Measurements from ENCODE around the gene CTNNA2.

Gene CTNNA2

GRCh38 chr2:80048296-80048695 lies 535.4 kb downstream of the CTNNA2 start:
- in situ Hi-C loops (cut with HindIII; ENCODE audit: low pct_ligation_motif_present, low sequenced_read_pairs), result no loop called here
- H3K4me3 ChIP-seq (ENCODE audit: low read depth, low read length), result no peak overlapping the region
- DNase-seq, result no peak
- TF ChIP-seq, protein P1, sequence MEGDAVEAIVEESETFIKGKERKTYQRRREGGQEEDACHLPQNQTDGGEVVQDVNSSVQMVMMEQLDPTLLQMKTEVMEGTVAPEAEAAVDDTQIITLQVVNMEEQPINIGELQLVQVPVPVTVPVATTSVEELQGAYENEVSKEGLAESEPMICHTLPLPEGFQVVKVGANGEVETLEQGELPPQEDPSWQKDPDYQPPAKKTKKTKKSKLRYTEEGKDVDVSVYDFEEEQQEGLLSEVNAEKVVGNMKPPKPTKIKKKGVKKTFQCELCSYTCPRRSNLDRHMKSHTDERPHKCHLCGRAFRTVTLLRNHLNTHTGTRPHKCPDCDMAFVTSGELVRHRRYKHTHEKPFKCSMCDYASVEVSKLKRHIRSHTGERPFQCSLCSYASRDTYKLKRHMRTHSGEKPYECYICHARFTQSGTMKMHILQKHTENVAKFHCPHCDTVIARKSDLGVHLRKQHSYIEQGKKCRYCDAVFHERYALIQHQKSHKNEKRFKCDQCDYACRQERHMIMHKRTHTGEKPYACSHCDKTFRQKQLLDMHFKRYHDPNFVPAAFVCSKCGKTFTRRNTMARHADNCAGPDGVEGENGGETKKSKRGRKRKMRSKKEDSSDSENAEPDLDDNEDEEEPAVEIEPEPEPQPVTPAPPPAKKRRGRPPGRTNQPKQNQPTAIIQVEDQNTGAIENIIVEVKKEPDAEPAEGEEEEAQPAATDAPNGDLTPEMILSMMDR (IDR thresholded peaks at IDR 0.05; ENCODE audit: low read depth, low read length, missing control alignments), result no peak
- H3K27me3 ChIP-seq (replicated peaks), result no peaks in the 10 kb centered on the region
- H3K27ac ChIP-seq, result no peak overlapping the region
- H3K36me3 ChIP-seq (replicated peaks), result no peaks in the 10 kb centered on the region

- Histone ChIP-seq H3K27me3 (replicated peaks) (no peaks in the 10 kb centered on the region), H3K36me3 (replicated peaks) (no peaks in the 10 kb centered on the region), H3K27ac (no peak overlapping the region), H3K4me3 (ENCODE audit: low read depth, low read length) (no peak overlapping the region)
- DNase-seq, result no peak
- TF ChIP-seq, protein P1 (IDR thresholded peaks at IDR 0.05; ENCODE audit: low read depth, low read length, missing control alignments), result no peak
- in situ Hi-C loops (cut with HindIII; ENCODE audit: low pct_ligation_motif_present, low sequenced_read_pairs), result no loop called here
Measured at GRCh38 chr2:80050246-80050645, 537.4 kb downstream of the CTNNA2 start.

- H3K27me3 ChIP-seq (replicated peaks), result no peaks in the 10 kb centered on the region
- H3K36me3 ChIP-seq (replicated peaks), result no peaks in the 10 kb centered on the region
- in situ Hi-C loops (cut with HindIII; ENCODE audit: low pct_ligation_motif_present, low sequenced_read_pairs), result no loop called here
- no peak for DNase-seq
- H3K27ac ChIP-seq, result no peak overlapping the region
- TF ChIP-seq, protein P1 (IDR thresholded peaks at IDR 0.05; ENCODE audit: low read depth, low read length, missing control alignments), result no peak
- no peak overlapping the region for H3K4me3 ChIP-seq (ENCODE audit: low read depth, low read length)
Measured at GRCh38 chr2:80053522-80054345, 540.9 kb downstream of the CTNNA2 start.

DNA sequence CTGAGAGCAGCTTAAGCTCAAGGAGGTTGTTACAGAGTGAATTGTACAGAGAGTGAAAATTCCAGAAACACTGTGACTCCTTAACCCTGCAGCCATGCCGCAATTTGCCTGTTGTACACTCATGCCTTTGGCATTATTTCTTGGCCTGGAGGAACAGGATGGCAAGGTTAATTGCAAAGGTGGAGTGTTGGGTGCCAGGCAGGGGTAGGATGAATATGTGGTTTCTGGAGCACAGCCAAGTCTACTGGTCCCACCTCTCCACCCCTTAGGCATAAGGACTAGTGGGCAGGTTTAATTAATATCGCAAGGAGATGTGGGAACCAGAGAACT lies 541.5 kb downstream of the CTNNA2 start:
- in situ Hi-C loops (cut with HindIII; ENCODE audit: low pct_ligation_motif_present, low sequenced_read_pairs), result no loop called here
- Histone ChIP-seq H3K36me3 (replicated peaks) (no peaks in the 10 kb centered on the region), H3K4me3 (ENCODE audit: low read depth, low read length) (no peak overlapping the region), H3K27ac (no peak overlapping the region), H3K27me3 (replicated peaks) (no peaks in the 10 kb centered on the region)
- DNase-seq, result no peak
- TF ChIP-seq, protein P1 (IDR thresholded peaks at IDR 0.05; ENCODE audit: low read depth, low read length, missing control alignments), result no peak

DNA sequence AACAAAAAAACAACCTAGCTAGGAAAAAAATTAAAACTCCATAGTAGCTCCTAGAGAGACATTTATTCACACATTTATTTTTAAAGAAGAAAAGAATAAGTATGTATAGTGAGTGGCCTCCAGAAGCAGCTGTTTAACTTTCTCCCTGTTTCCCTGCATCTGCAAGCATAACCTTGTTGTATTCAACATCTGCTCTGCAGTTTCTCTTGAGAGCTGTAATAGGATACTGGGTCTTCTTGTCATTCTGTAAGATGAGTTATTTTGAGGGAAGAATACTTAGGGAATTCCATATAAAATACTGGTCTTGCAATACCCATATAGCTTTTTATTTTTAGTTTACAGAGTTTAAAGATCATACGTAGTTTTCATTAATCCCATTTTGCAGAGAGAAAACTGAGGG lies 545.1 kb downstream of the CTNNA2 start:
- no peaks in the 10 kb centered on the region for H3K27me3 ChIP-seq (replicated peaks)
- no peak for DNase-seq
- TF ChIP-seq, protein P1 (IDR thresholded peaks at IDR 0.05; ENCODE audit: low read depth, low read length, missing control alignments), result no peak
- no peak overlapping the region for H3K27ac ChIP-seq
- no peak overlapping the region for H3K4me3 ChIP-seq (ENCODE audit: low read depth, low read length)
- in situ Hi-C loops (cut with HindIII; ENCODE audit: low pct_ligation_motif_present, low sequenced_read_pairs), result no loop called here
- H3K36me3 ChIP-seq (replicated peaks), result no peaks in the 10 kb centered on the region

GRCh38 chr2:80058562-80058961 lies 545.7 kb downstream of the CTNNA2 start:
- TF ChIP-seq, protein P1 (IDR thresholded peaks at IDR 0.05; ENCODE audit: low read depth, low read length, missing control alignments), result no peak
- in situ Hi-C loops (cut with HindIII; ENCODE audit: low pct_ligation_motif_present, low sequenced_read_pairs), result no loop called here
- no peak overlapping the region for H3K27ac ChIP-seq
- H3K27me3 ChIP-seq (replicated peaks), result no peaks in the 10 kb centered on the region
- no peak overlapping the region for H3K4me3 ChIP-seq (ENCODE audit: low read depth, low read length)
- no peak for DNase-seq
- no peaks in the 10 kb centered on the region for H3K36me3 ChIP-seq (replicated peaks)

Measured in brain microvascular endothelial cell (primary cell).